GM21528 (cell line): ENCODE measurements around the gene GPATCH2.

Experiments used
- ATAC-seq: cut with Tn5 transposase; IDR thresholded peaks from one replicate; pipeline ENCODE4 v1.9.1; 2021; ENCODE audit warnings: mild to moderate bottlenecking, moderate library complexity; ENCODE audit not compliant: unreplicated experiment, low FRiP score

The GPATCH2 gene

GRCh38 chr1:217630711-217631591 lies at the start of gene GPATCH2, which contains the start of gene SPATA17:
TSS of gene GPATCH2 (minus strand) at chr1:217631090. CDS start at chr1:217630971, 119 bp downstream.
TSS of gene SPATA17 (plus strand) at chr1:217631344. CDS start at chr1:217631379, 35 bp downstream.
- peak; percentile 99 for ATAC-seq

GRCh38 chr1:217674028-217674729 lies 43.3 kb upstream of the GPATCH2 start:
- no peak for ATAC-seq

GRCh38 chr1:217673387-217673786 lies 42.5 kb upstream of the GPATCH2 start:
- no peak for ATAC-seq

GRCh38 chr1:217668351-217668940 lies 37.6 kb upstream of the GPATCH2 start:
- no peak for ATAC-seq

GRCh38 chr1:217661407-217661806 lies 30.5 kb upstream of the GPATCH2 start:
- no peak for ATAC-seq

GRCh38 chr1:217660353-217661062 lies 29.6 kb upstream of the GPATCH2 start:
- peak; percentile 79 for ATAC-seq

- no peak for ATAC-seq
Measured at GRCh38 chr1:217650674-217651073, 19.8 kb upstream of the GPATCH2 start.

GRCh38 chr1:217647791-217648190 lies 16.9 kb upstream of the GPATCH2 start:
- no peak for ATAC-seq

GRCh38 chr1:217642455-217642854 lies 11.6 kb upstream of the GPATCH2 start:
- ATAC-seq, result no peak

- ATAC-seq, result no peak
Measured at GRCh38 chr1:217627431-217627830, 3.5 kb downstream of the GPATCH2 start.

GRCh38 chr1:217626321-217626720 lies 4.6 kb downstream of the GPATCH2 start:
- no peak for ATAC-seq

GRCh38 chr1:217622042-217622441 lies 8.8 kb downstream of the GPATCH2 start:
- no peak for ATAC-seq

- peak; percentile 100 for ATAC-seq
Measured at GRCh38 chr1:217620814-217621213, 10.1 kb downstream of the GPATCH2 start.

- no peak for ATAC-seq
Measured at GRCh38 chr1:217617126-217617525, 13.8 kb downstream of the GPATCH2 start.

- ATAC-seq, result no peak
Measured at GRCh38 chr1:217614200-217614712, 16.6 kb downstream of the GPATCH2 start.

GRCh38 chr1:217605390-217605789 lies 25.5 kb downstream of the GPATCH2 start:
- no peak for ATAC-seq

GRCh38 chr1:217602380-217602779 lies 28.5 kb downstream of the GPATCH2 start:
- no peak for ATAC-seq

GRCh38 chr1:217599154-217599553 lies 31.7 kb downstream of the GPATCH2 start:
- no peak for ATAC-seq

GRCh38 chr1:217590598-217590997 lies 40.3 kb downstream of the GPATCH2 start:
- ATAC-seq, result no peak

- ATAC-seq, result no peak
Measured at GRCh38 chr1:217586586-217586985, 44.3 kb downstream of the GPATCH2 start.
